Keratinocyte (primary cell): Measurements from ENCODE around the gene ASB16.

ENCODE experiments used
- EZH2 ChIP-seq: IDR thresholded peaks from one replicate; pipeline ENCODE4 v1.6.1; 2012; ENCODE audit warnings: inconsistent platforms, mild to moderate bottlenecking, low read length, moderate library complexity
- TF ChIP-seq, protein P1 (sequence below), 3 experiments: IDR thresholded peaks in 1 of 3; conservative IDR thresholded peaks in 1 of 3; optimal IDR thresholded peaks in 1 of 3; 2 replicates in 2 of 3; 3 replicates in 1 of 3; pipeline versions ENCODE3 to v1.5.1; 2011; ENCODE audit warnings: low read length in 3 of 3, mild to moderate bottlenecking in 3 of 3, moderate library complexity in 2 of 3, control low read depth in 1 of 3, inconsistent platforms in 1 of 3; ENCODE audit not compliant: insufficient read depth in 2 of 3; ENCODE audit errors: extremely low read depth in 1 of 3

DNA sequence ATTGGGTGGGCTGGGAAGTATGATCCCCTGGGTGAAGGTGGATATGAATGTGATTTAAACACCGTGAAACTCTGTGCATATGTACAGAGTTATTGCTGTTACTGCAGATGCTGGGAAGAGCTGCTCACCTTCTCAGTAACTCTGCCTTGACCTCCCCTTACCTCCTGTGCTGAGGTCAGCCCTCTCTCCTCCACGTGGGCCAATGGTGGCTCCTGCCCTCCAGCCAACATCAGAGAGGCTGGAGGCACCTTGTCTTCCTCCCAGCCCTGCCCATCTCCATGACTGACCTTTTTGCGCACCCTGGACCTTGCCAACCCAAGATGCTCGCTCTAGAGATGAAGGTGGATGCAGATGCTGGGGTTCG is 387 bp upstream of the ASB16 start:
- TF ChIP-seq, protein P1, sequence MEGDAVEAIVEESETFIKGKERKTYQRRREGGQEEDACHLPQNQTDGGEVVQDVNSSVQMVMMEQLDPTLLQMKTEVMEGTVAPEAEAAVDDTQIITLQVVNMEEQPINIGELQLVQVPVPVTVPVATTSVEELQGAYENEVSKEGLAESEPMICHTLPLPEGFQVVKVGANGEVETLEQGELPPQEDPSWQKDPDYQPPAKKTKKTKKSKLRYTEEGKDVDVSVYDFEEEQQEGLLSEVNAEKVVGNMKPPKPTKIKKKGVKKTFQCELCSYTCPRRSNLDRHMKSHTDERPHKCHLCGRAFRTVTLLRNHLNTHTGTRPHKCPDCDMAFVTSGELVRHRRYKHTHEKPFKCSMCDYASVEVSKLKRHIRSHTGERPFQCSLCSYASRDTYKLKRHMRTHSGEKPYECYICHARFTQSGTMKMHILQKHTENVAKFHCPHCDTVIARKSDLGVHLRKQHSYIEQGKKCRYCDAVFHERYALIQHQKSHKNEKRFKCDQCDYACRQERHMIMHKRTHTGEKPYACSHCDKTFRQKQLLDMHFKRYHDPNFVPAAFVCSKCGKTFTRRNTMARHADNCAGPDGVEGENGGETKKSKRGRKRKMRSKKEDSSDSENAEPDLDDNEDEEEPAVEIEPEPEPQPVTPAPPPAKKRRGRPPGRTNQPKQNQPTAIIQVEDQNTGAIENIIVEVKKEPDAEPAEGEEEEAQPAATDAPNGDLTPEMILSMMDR (optimal IDR thresholded peaks at IDR 0.05 in 1 of 3, IDR thresholded peaks at IDR 0.05 in 1 of 3, conservative IDR thresholded peaks at IDR 0.05 in 1 of 3; ENCODE audit: extremely low read depth in 1 of 3, insufficient read depth in 2 of 3, low read length in 3 of 3), result no peak
- no peak for TF ChIP-seq EZH2
